Spinal cord (tissue), 10 donors: ENCODE measurements around the gene HOXB6. TPM values are rescaled to one million over a fixed set of nuclear protein-coding genes. Genes with fewer than 3 reads are reported as not detected.

ENCODE experiments used
- DNase-seq, 6 donors: peaks; one replicate each; pipeline versions ENCODE4 v3.0.0 to v3.0.0-alpha.2; 2013 to 2015; ENCODE audit warnings: low spot score in 6 of 6, low read depth in 4 of 6
- H3K27ac ChIP-seq: one replicate; pipeline ENCODE4 v1.5.1; 2013; ENCODE audit warnings: low read depth, low read length, control low read depth
- H3K27me3 ChIP-seq: one replicate; pipeline ENCODE4 v1.6.1; 2013; ENCODE audit warnings: low read length; ENCODE audit not compliant: control insufficient read depth, insufficient read depth
- H3K36me3 ChIP-seq: one replicate; pipeline ENCODE4 v1.6.1; 2013; ENCODE audit warnings: low read length; ENCODE audit not compliant: control insufficient read depth, insufficient read depth
- H3K4me1 ChIP-seq: one replicate; pipeline ENCODE4 v1.6.1; 2013; ENCODE audit warnings: low read length; ENCODE audit not compliant: control insufficient read depth, insufficient read depth
- H3K4me3 ChIP-seq: one replicate; pipeline ENCODE4 v1.5.1; 2013; ENCODE audit warnings: low read depth, low read length, control low read depth
- H3K9me3 ChIP-seq: one replicate; pipeline ENCODE4 v1.6.1; 2013; ENCODE audit warnings: low read length; ENCODE audit not compliant: control insufficient read depth, insufficient read depth
- WGBS: methylation state at CpG from one replicate; pipeline ENCODE4 v1.1.5; 2013; ENCODE audit warnings: missing lambda C conversion rate; ENCODE audit not compliant: insufficient coverage; 5-methylcytosine and 5-hydroxymethylcytosine counted together
- polyA plus RNA-seq, 2 donors: library from polyadenylated mRNA; unstranded; fragments of 120-200 nt; gene quantifications; one replicate each; pipeline ENCODE4 v1.2.1, GENCODE V29; 2013; ENCODE audit not compliant: insufficient read length in 2 of 2
- total RNA-seq, 2 donors: library from RNA; depleted of rRNA in 1 of 2; stranded (reverse); fragments of 120-200 nt in 1 of 2; fragments of >200 nt in 1 of 2; gene quantifications; one replicate each; pipeline versions ENCODE4 v1.2.3 to v1.2.4, GENCODE V29; 2013 to 2014
- donor health status: healthy.

HOXB6 gene
- total and polyA plus RNA-seq, 4 donors, result 20.2 to 142 (median 86.5) TPM

- 4% methylated on average over 4 of the region's 5 CpGs for WGBS
- peak overlapping the region; percentile 99 for H3K27ac ChIP-seq
- H3K27me3 ChIP-seq, result no peaks in the 10 kb centered on the region
- peak overlapping the region; percentile 30 for H3K4me3 ChIP-seq
- no peak for DNase-seq
- peaks cover 93% of the 10 kb centered on the region for H3K4me1 ChIP-seq
- H3K9me3 ChIP-seq, result no peaks in the 10 kb centered on the region
- H3K36me3 ChIP-seq, result peaks cover 40% of the 10 kb centered on the region
These were observed 41.9 kb downstream of the HOXB6 start for GRCh38 chr17:48562934-48563333.

DNA sequence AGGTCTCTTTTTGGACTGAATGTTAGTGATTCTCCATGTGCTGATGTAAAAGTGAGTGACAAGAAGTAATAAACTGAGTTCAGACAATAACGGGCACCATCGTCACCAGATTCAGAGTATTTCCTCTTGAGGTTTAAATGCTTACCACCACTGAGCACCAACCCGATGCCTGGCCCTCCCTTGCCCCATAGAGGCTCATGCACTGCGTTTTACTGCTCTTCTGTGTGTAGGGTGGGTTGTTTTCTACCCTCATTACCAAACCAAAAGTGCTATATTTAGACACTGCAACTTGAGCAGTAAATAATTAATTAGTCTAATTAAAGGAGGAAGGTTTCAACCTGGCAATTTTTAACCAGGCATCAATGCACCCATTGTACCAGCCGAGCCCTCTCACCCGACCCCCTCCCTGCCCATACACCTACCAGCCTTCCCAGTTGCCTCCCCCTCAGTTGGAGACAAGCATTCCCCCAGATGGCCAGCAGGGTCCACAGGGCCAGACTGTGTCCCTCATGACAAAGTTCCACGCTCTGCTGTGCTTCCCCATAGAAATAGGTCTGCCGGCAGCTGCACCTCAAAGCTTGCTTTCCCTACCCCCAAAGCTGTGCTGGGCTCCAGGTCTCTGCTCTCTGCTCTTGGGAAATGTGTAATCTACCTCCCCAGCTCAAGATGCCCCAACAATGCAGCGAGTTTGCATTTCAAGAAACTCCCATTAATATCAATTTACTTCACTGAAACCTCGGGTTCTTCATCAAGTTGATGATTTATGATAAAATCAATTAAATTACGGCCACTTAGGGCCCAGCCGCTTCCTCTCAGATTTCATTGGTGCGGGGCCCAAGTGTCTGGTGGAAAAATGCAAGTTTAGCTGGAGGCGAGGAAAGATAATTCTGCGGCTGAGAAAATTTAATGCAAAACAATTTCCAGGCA is 42.6 kb downstream of the HOXB6 start:
- Histone ChIP-seq H3K9me3 (no peaks in the 10 kb centered on the region), H3K27ac (peak overlapping the region; percentile 99), H3K4me1 (peaks cover 95% of the 10 kb centered on the region), H3K4me3 (peak overlapping the region; percentile 30), H3K36me3 (peaks cover 41% of the 10 kb centered on the region), H3K27me3 (no peaks in the 10 kb centered on the region)
- no peak for DNase-seq
- 16% methylated on average over 7 of the region's 15 CpGs for WGBS

DNA sequence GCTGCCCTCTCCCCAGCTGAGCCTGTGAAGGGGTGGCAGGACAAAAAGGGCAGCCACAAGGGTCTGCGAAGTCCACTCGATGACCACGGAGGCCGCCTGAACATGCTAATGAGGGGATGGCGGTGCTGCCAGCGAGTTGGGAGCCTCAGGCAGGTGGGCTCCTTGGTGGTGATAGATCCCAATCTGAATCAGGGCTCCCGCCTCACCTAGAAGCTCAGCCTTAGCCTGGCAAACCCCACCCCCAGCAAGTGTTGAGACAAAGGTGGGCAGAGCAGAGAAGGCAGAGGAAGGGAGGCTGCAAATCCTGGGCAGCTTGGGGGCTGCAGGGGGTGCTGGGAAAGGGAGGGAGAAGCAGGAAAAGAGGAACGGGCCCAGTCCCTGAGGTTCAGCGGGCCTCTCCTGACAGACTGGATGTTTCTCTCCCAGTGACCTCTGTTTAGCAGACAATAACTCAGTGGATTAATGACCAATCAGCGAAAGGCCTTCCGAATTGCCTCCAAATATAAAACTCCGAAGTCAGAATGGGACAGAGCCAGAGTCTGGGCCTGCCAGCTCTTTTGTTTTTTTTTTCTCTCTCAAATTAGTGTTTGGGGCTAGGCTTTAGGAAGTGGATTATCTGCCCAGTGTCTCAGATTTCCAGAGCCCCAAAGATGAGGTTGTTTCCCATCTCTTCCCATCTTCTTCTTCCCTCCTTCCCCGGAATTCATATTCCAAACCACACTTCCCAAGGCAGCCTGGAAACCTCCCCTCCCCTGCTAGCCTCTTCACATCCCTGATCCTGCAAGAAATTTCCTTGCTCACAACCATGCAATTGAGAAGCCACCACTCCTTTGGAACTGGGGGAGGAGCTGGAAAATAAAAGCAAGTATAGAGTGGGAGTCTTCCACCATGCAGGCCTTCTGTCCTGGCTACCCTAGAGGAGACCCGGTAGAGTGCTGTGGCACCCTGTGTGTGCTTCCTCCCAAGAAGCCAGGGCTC is 44.7 kb downstream of the HOXB6 start:
- Histone ChIP-seq H3K36me3 (peaks cover 35% of the 10 kb centered on the region), H3K27me3 (no peaks in the 10 kb centered on the region), H3K4me3 (peak overlapping the region; percentile 28), H3K9me3 (no peaks in the 10 kb centered on the region), H3K27ac (peak overlapping the region; percentile 99), H3K4me1 (peaks cover 86% of the 10 kb centered on the region)
- WGBS, result 14% methylated on average over 9 of the region's 14 CpGs
- peak in 1 of 6 donors; percentile 81 for DNase-seq

GRCh38 chr17:48559122-48559839 is 45.5 kb downstream of the HOXB6 start:
- H3K9me3 ChIP-seq, result no peaks in the 10 kb centered on the region
- H3K27ac ChIP-seq, result peak overlapping the region; percentile 99
- 14% methylated on average over 10 of the region's 16 CpGs for WGBS
- H3K36me3 ChIP-seq, result peaks cover 36% of the 10 kb centered on the region
- H3K4me1 ChIP-seq, result peaks cover 85% of the 10 kb centered on the region
- H3K4me3 ChIP-seq, result peak overlapping the region; percentile 28
- H3K27me3 ChIP-seq, result no peaks in the 10 kb centered on the region
- DNase-seq, result peak in 1 of 6 donors; percentile 69

- H3K4me1 ChIP-seq, result peaks cover 84% of the 10 kb centered on the region
- H3K36me3 ChIP-seq, result peaks cover 37% of the 10 kb centered on the region
- 28% methylated on average over 2 of the region's 2 CpGs for WGBS
- peak overlapping the region; percentile 99 for H3K27ac ChIP-seq
- H3K9me3 ChIP-seq, result no peaks in the 10 kb centered on the region
- peak in 1 of 6 donors; percentile 63 for DNase-seq
- H3K27me3 ChIP-seq, result no peaks in the 10 kb centered on the region
- peak overlapping the region; percentile 28 for H3K4me3 ChIP-seq
These were observed 46.0 kb downstream of the HOXB6 start for GRCh38 chr17:48558831-48559121.

DNA sequence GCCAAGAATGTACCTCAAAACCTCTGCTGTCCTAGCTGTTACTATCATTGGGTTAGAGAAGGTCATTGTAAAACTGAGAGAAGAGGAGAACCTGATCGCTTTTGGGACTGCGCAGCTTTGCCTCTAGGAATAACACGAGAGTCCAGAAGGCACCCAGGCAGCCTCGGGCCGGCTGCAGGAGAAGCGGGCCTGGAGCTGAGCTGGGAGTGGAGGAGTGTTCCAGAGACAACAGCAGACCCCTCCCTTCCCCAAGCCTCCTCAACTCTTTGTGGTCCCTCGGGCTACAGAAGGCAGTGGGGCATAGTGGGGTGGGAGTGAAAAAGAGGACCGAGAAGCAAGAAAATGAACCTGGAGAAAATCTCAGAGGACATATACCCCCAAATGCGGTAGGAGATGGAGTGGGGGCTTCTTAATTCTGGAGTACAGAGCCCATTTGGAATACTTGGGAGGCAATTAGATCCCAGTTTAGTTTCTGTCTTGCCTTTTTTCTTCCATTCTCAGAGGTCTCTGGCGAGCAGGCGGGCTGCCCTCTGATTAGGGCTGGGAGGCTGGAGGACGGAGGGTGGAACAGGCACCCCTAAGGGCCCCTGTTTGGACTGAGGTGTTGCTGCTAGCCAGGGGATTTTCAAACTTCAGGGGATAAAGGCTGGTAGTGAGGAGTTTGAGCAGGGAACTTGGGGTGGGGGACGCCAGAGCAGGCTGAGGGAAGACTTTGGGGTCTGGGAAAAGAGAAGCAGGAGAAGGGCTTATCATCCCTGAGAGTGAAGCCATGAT is 46.5 kb downstream of the HOXB6 start:
- Histone ChIP-seq H3K4me3 (peak overlapping the region; percentile 28), H3K36me3 (peaks cover 34% of the 10 kb centered on the region), H3K27me3 (no peaks in the 10 kb centered on the region), H3K9me3 (no peaks in the 10 kb centered on the region), H3K4me1 (peaks cover 81% of the 10 kb centered on the region), H3K27ac (peak overlapping the region; percentile 99)
- 26% methylated on average over 12 of the region's 13 CpGs for WGBS
- DNase-seq, result peak in 2 of 6 donors; percentile 32 to 73

DNA sequence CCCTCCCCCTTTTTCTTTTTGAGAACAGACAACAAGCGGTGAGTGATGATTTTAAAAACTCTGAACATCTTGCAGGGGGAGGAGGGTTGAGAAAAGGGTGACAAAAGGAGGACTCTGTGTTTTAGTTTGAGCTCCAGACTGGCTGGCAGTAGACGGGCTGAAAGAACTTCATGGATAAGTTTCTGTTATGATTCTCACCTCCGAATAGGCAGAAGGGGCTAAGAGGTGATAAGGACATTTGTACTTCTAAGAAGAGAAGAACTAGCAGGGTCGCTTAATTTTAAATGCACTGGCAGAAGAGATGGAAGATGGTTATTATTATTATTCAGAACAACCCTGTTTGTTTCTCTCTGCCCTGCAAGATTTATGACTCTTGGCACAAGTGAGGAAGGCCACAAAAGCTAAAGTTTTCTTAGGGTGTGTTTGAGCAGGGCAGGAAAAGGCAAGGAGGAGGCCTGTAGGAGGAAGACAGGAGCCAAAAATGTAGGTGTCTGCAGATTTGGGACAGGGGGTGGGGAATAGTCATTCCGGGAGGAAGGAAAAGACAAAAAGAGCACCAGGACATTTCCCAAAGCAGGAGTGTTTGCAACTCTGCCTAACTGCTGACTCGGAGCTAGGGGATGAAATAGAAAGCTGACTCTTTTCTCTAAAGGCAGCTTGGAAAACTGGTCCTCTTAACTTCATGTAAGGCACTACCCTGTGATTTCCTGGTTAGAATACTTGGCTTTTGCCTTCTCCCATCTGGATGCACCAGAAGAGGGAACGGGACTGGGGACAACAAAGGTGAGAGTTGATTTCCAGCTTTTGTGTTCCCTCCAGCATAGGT is 48.0 kb downstream of the HOXB6 start:
- peak in 3 of 6 donors; percentile 44 to 80 (median 65) for DNase-seq
- no peaks in the 10 kb centered on the region for H3K9me3 ChIP-seq
- 9% methylated on average over 4 of the region's 7 CpGs for WGBS
- H3K4me1 ChIP-seq, result peaks cover 81% of the 10 kb centered on the region
- H3K27ac ChIP-seq, result peak overlapping the region; percentile 99
- H3K36me3 ChIP-seq, result peaks cover 42% of the 10 kb centered on the region
- H3K27me3 ChIP-seq, result no peaks in the 10 kb centered on the region
- peak overlapping the region; percentile 28 for H3K4me3 ChIP-seq

GRCh38 chr17:48556229-48556575 is 48.6 kb downstream of the HOXB6 start:
- H3K9me3 ChIP-seq, result no peaks in the 10 kb centered on the region
- DNase-seq, result peak in 2 of 6 donors; percentile 28 to 54
- peak overlapping the region; percentile 99 for H3K27ac ChIP-seq
- H3K4me3 ChIP-seq, result peak overlapping the region; percentile 55
- no peaks in the 10 kb centered on the region for H3K27me3 ChIP-seq
- peaks cover 80% of the 10 kb centered on the region for H3K4me1 ChIP-seq
- WGBS, result 0% methylated on average over 2 of the region's 5 CpGs
- H3K36me3 ChIP-seq, result peaks cover 46% of the 10 kb centered on the region
